HepG2 (cell line): ENCODE results near the gene PSMA3. TPM values are rescaled to one million over a fixed set of nuclear protein-coding genes. Genes with fewer than 3 reads are reported as not detected.
A peak's percentile ranks its signal among the peaks of the same experiment; 100 is the strongest.

Experiments
- ETV6 ChIP-seq: sonication (generic); formaldehyde crosslinking; conservative IDR thresholded peaks from 2 replicates; pipeline ENCODE4 v1.4.0; 2020; ENCODE audit warnings: missing genetic modification reagents
- GABPA ChIP-seq, 2 experiments: IDR thresholded peaks; 2 replicates each; pipeline ENCODE4 v1.6.1; 2011 to 2016; ENCODE audit warnings: low read depth in 2 of 2, low read length in 1 of 2, missing biosample characterization in 1 of 2, missing genetic modification characterization in 1 of 2
- GATAD2A ChIP-seq: IDR thresholded peaks from 2 replicates; pipeline ENCODE4 v1.6.1; 2016
- ISX ChIP-seq: sonication (generic); formaldehyde crosslinking; conservative IDR thresholded peaks from 2 replicates; pipeline ENCODE4 v1.5.0; 2020; ENCODE audit warnings: missing genetic modification reagents
- JARID2 ChIP-seq: sonication (generic); formaldehyde crosslinking; IDR thresholded peaks from 2 replicates; pipeline ENCODE4 v1.8.1; 2023; ENCODE audit warnings: missing genetic modification reagents, inconsistent platforms; ENCODE audit not compliant: insufficient replicate concordance
- KLF11 ChIP-seq: IDR thresholded peaks from 2 replicates; pipeline ENCODE4 v1.6.1; 2016; ENCODE audit warnings: missing compliant biosample characterization
- RAD21 ChIP-seq: fragments of 450-650 bp; formaldehyde crosslinking; IDR thresholded peaks from 2 replicates; pipeline ENCODE4 v1.5.0; 2020; ENCODE audit warnings: mild to moderate bottlenecking
- RXRB ChIP-seq: IDR thresholded peaks from 2 replicates; pipeline ENCODE4 v1.6.1; 2016; ENCODE audit warnings: borderline replicate concordance, missing genetic modification reagents, missing compliant biosample characterization
- ZNF501 ChIP-seq: sonication (generic); formaldehyde crosslinking; IDR thresholded peaks from 2 replicates; pipeline ENCODE4 v1.5.1; 2020; ENCODE audit warnings: mild to moderate bottlenecking, moderate library complexity, missing genetic modification reagents
- ZNF792 ChIP-seq: IDR thresholded peaks from 2 replicates; pipeline ENCODE4 v1.6.1; 2016
- ZNF883 ChIP-seq: sonication (generic); formaldehyde crosslinking; IDR thresholded peaks from 2 replicates; pipeline ENCODE4 v1.5.1; 2020; ENCODE audit warnings: mild to moderate bottlenecking, missing genetic modification reagents; ENCODE audit errors: not compliant biosample characterization
- polyA plus RNA-seq, 8 experiments: library from polyadenylated mRNA; depleted of rRNA in 3 of 8; stranded (reverse) in 7 of 8; unstranded in 1 of 8; fragments of >200 nt; fragmentation: Illumina TruSeq in 4 of 8; extraction: Trizol in 4 of 8; gene quantifications; 2 replicates each; pipeline versions ENCODE4 v1.2.1 to v1.2.3, GENCODE V29; 2011 to 2016; ENCODE audit warnings: low read depth in 4 of 8, missing spikeins in 1 of 8, mixed read lengths in 1 of 8; ENCODE audit not compliant: insufficient read depth in 1 of 8
- total RNA-seq, 5 experiments: library from RNA; depleted of rRNA; stranded (reverse); fragments of >200 nt; fragmentation: Illumina TruSeq; extraction: Trizol; gene quantifications; 2 replicates each; pipeline ENCODE4 v1.2.3, GENCODE V29; 2016; ENCODE audit warnings: low read depth in 1 of 5
- TF ChIP-seq, protein P1 (sequence below): sonication (generic); formaldehyde crosslinking; IDR thresholded peaks from 2 replicates; pipeline ENCODE4 v1.4.0; 2020; ENCODE audit warnings: mild to moderate bottlenecking, missing genetic modification reagents
- TF ChIP-seq, protein P2 (sequence below): sonication (generic); formaldehyde crosslinking; IDR thresholded peaks from 2 replicates; pipeline ENCODE4 v1.5.1; 2020; ENCODE audit warnings: mild to moderate bottlenecking, moderate library complexity, missing genetic modification reagents
- TF ChIP-seq, protein P3 (sequence below): sonication (generic); formaldehyde crosslinking; IDR thresholded peaks from 2 replicates; pipeline ENCODE4 v1.5.1; 2020; ENCODE audit warnings: mild to moderate bottlenecking, missing genetic modification reagents, moderate library complexity

PSMA3 gene
- total and polyA plus RNA-seq, 2 of the 13 experiments (the other 11 are each of a cell fraction or from before 2014, with no cell fraction given) = 232 to 275 TPM

DNA sequence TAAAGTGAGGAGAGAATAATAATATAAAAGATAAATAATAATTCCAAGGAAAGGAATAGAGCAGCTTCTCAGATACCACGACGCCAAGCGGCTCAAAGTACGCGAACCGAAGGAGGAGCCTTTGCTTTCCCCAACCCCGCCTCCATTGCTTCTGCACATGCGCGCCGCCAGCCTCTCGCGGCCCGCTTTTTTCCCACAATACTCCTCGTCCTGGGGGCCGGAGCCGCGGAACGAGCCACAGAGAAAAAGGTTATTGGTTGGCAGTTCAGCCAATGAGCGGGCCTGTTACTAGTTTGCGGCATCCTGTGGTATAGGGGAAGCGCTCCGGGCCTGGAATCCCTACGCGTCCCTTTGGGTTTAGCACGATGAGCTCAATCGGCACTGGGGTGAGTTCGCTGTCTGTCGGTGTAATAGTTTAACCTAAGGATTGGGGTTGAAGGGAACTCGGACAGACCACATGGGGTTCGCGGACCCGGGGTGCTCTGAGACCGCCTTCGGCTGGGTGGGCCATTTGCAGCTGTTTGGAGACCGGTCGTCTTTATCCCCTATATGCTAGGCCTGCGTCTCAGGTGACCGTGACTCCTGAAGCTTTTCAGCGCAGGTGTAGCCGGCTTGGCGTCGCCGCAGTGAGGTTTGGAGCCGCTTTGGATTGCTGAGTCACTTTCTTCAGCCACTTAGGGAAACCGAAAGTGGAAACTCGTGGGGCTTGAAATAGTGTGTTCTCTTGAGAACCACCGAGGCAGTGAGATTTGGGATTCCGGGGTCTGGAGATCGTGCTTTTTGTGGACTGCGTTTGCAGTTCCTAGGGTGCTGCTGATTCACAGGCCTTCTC, at the start of gene PSMA3 (continued):
- TF ChIP-seq, protein P1, sequence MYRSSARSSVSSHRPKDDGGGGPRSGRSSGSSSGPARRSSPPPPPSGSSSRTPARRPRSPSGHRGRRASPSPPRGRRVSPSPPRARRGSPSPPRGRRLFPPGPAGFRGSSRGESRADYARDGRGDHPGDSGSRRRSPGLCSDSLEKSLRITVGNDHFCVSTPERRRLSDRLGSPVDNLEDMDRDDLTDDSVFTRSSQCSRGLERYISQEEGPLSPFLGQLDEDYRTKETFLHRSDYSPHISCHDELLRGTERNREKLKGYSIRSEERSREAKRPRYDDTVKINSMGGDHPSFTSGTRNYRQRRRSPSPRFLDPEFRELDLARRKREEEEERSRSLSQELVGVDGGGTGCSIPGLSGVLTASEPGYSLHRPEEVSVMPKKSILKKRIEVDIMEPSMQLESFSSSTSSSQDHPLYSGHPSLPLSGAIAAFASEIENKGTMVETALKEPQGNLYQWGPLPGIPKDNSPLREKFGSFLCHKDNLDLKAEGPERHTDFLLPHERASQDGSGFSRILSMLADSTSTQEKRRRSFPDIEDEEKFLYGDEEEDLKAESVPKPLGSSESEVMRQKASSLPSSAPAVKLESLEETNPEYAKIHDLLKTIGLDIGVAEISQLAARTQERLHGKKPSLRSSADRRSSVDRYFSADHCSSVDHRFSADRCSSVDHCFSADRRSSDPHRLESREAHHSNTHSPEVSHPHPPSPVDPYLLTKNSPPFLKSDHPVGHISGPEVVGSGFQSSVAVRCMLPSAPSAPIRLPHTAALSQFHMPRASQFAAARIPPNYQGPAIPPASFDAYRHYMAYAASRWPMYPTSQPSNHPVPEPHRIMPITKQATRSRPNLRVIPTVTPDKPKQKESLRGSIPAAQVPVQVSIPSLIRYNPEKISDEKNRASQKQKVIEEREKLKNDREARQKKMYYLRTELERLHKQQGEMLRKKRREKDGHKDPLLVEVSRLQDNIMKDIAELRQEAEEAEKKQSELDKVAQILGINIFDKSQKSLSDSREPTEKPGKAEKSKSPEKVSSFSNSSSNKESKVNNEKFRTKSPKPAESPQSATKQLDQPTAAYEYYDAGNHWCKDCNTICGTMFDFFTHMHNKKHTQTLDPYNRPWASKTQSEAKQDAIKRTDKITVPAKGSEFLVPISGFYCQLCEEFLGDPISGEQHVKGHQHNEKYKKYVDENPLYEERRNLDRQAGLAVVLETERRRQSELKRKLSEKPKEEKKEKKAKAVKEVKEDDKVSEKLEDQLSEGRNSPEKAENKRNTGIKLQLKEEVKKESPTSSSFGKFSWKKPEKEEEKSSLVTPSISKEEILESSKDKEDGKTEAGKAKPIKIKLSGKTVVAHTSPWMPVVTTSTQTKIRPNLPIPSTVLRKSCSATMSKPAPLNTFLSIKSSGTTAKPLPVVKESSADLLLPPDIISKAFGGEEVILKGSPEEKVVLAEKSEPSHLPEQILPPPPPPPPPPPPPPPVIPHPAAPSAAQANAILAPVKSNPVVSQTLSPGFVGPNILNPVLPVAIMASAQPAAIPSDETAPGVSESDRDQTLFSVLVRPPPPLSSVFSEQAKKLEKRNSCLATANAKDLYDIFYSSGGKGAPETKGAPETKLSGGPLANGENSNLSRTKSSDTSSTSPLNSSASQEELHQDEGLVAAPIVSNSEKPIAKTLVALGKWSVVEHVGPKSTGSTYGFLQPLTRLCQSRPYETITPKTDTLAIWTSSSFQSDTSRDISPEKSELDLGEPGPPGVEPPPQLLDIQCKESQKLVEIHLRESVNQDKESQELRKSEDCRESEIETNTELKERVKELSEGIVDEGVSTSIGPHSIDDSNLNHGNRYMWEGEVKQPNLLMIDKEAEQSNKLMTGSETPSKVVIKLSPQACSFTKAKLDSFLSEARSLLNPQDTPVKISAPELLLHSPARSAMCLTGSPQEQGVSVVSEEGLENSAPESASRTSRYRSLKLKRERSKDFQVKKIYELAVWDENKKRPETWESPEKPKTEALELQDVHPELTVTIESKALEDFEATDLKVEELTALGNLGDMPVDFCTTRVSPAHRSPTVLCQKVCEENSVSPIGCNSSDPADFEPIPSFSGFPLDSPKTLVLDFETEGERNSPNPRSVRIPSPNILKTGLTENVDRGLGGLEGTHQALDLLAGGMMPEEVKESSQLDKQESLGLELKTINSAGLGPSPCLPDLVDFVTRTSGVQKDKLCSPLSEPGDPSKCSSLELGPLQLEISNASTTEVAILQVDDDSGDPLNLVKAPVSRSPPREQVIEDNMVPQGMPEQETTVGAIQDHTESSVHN (CRISPR knock-in tag) = no peak
- TF ChIP-seq KLF11 (CRISPR knock-in tag) (no peak), GATAD2A (peak; percentile 16; the same call in 1 of the 2 replicates), ISX (CRISPR knock-in tag) (0 out of 2 replicates have a peak, but pooled peaks have one; percentile 44), ZNF792 (no peak), ETV6 (no peak), ZNF501 (CRISPR knock-in tag) (peak; percentile 99), RXRB (peak; percentile 8; the same call in 1 of the 2 replicates), ZNF883 (no peak), GABPA (IDR thresholded peaks at IDR 0.05; ENCODE audit: low read depth, low read length) (no peak), GABPA (CRISPR knock-in tag; IDR thresholded peaks at IDR 0.05; ENCODE audit: low read depth) (peak; percentile 64), RAD21 (CRISPR knock-in tag) (no peak), JARID2 (CRISPR knock-in tag) (no peak)
- TF ChIP-seq, protein P2, sequence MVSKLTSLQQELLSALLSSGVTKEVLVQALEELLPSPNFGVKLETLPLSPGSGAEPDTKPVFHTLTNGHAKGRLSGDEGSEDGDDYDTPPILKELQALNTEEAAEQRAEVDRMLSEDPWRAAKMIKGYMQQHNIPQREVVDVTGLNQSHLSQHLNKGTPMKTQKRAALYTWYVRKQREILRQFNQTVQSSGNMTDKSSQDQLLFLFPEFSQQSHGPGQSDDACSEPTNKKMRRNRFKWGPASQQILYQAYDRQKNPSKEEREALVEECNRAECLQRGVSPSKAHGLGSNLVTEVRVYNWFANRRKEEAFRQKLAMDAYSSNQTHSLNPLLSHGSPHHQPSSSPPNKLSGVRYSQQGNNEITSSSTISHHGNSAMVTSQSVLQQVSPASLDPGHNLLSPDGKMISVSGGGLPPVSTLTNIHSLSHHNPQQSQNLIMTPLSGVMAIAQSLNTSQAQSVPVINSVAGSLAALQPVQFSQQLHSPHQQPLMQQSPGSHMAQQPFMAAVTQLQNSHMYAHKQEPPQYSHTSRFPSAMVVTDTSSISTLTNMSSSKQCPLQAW = peak; percentile 92
- TF ChIP-seq, protein P3, sequence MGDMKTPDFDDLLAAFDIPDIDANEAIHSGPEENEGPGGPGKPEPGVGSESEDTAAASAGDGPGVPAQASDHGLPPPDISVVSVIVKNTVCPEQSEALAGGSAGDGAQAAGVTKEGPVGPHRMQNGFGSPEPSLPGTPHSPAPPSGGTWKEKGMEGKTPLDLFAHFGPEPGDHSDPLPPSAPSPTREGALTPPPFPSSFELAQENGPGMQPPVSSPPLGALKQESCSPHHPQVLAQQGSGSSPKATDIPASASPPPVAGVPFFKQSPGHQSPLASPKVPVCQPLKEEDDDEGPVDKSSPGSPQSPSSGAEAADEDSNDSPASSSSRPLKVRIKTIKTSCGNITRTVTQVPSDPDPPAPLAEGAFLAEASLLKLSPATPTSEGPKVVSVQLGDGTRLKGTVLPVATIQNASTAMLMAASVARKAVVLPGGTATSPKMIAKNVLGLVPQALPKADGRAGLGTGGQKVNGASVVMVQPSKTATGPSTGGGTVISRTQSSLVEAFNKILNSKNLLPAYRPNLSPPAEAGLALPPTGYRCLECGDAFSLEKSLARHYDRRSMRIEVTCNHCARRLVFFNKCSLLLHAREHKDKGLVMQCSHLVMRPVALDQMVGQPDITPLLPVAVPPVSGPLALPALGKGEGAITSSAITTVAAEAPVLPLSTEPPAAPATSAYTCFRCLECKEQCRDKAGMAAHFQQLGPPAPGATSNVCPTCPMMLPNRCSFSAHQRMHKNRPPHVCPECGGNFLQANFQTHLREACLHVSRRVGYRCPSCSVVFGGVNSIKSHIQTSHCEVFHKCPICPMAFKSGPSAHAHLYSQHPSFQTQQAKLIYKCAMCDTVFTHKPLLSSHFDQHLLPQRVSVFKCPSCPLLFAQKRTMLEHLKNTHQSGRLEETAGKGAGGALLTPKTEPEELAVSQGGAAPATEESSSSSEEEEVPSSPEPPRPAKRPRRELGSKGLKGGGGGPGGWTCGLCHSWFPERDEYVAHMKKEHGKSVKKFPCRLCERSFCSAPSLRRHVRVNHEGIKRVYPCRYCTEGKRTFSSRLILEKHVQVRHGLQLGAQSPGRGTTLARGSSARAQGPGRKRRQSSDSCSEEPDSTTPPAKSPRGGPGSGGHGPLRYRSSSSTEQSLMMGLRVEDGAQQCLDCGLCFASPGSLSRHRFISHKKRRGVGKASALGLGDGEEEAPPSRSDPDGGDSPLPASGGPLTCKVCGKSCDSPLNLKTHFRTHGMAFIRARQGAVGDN (CRISPR knock-in tag) = peak; percentile 85
